Testis (tissue), 2 donors: ENCODE results near the gene P2RY8.

Experiments
- CTCF ChIP-seq, 3 experiments: fragments of 450-650 bp in 2 of 3; fragments of 200-600 bp in 1 of 3; sonication (generic) in 1 of 3; IDR thresholded peaks; one replicate each; pipeline ENCODE4 v1.5.1; 2016 to 2019; ENCODE audit warnings: antibody characterized with exemption in 3 of 3, mild to moderate bottlenecking in 2 of 3, moderate library complexity in 1 of 3
- POLR2A ChIP-seq: fragments of 450-650 bp; IDR thresholded peaks from one replicate; pipeline ENCODE4 v1.6.1; 2017; ENCODE audit warnings: antibody characterized with exemption, mild to moderate bottlenecking, moderate library complexity

DNA sequence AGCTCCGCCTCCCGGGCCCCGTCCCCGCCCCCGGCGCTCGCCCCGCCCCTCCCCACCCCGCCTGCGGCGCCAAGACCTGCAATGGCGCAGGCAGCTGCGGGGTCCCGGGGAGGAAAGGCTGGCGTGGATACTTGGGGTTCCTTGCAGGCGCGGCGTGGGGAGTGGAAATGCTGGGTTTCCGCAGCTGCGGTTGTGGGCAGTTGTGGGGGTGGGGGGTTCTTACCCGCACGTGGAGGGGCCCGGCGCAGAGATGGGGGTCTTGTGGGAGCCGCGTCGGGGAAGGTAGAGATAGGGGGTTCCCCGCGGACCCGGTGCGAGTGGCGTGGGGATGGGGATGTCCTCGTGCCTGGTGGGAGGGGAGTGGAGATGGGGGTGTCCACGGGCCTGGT lies 83.6 kb downstream of the P2RY8 start:
- TF ChIP-seq CTCF (IDR thresholded peaks at IDR 0.05) (no peak), POLR2A (no peak)
